Measurements from ENCODE around the gene MCCC2.
"Not testable (repeated sequence)": the region's sequence is repeated elsewhere in the genome, so short reads cannot be mapped to it uniquely, and the experiment has no call there.

Gene MCCC2

GRCh38 chr5:71663191-71663969 is 76.2 kb downstream of the MCCC2 start:
- no peak for DNase-seq (ENCODE audit: low read depth)
- no peak overlapping the region for H3K4me3 ChIP-seq (ENCODE audit: control insufficient read depth, low read depth, low read length)
- no peak for TF ChIP-seq CTCF (IDR thresholded peaks at IDR 0.05; ENCODE audit: control insufficient read depth, insufficient read depth, low read depth, low read length, missing control alignments)

GRCh38 chr5:71664615-71665014 is 77.5 kb downstream of the MCCC2 start:
- DNase-seq (ENCODE audit: low read depth); H3K4me3 ChIP-seq (ENCODE audit: control insufficient read depth, low read depth, low read length): not testable (repeated sequence)

- DNase-seq (ENCODE audit: low read depth), result no peak
- TF ChIP-seq CTCF (IDR thresholded peaks at IDR 0.05; ENCODE audit: control insufficient read depth, insufficient read depth, low read depth, low read length, missing control alignments), result no peak
- H3K4me3 ChIP-seq (ENCODE audit: control insufficient read depth, low read depth, low read length), result no peak overlapping the region
These were observed 79.2 kb downstream of the MCCC2 start for GRCh38 chr5:71666321-71666720.

GRCh38 chr5:71677977-71678376 is 90.8 kb downstream of the MCCC2 start:
- no peak for DNase-seq (ENCODE audit: low read depth)
- H3K4me3 ChIP-seq (ENCODE audit: control insufficient read depth, low read depth, low read length), result no peak overlapping the region
- TF ChIP-seq CTCF (IDR thresholded peaks at IDR 0.05; ENCODE audit: control insufficient read depth, insufficient read depth, low read depth, low read length, missing control alignments), result no peak

- no peak for DNase-seq (ENCODE audit: low read depth)
- no peak overlapping the region for H3K4me3 ChIP-seq (ENCODE audit: control insufficient read depth, low read depth, low read length)
- no peak for TF ChIP-seq CTCF (IDR thresholded peaks at IDR 0.05; ENCODE audit: control insufficient read depth, insufficient read depth, low read depth, low read length, missing control alignments)
These were observed 92.6 kb downstream of the MCCC2 start for GRCh38 chr5:71679714-71680113.

GRCh38 chr5:71680510-71680909 is 93.4 kb downstream of the MCCC2 start:
- no peak for TF ChIP-seq CTCF (IDR thresholded peaks at IDR 0.05; ENCODE audit: control insufficient read depth, insufficient read depth, low read depth, low read length, missing control alignments)
- H3K4me3 ChIP-seq (ENCODE audit: control insufficient read depth, low read depth, low read length), result no peak overlapping the region
- no peak for DNase-seq (ENCODE audit: low read depth)

GRCh38 chr5:71681296-71681695 is 94.2 kb downstream of the MCCC2 start:
- no peak for TF ChIP-seq CTCF (IDR thresholded peaks at IDR 0.05; ENCODE audit: control insufficient read depth, insufficient read depth, low read depth, low read length, missing control alignments)

More at GRCh38 chr5:71681296-71681695, 94.2 kb downstream of the MCCC2 start:
- no peak overlapping the region for H3K4me3 ChIP-seq (ENCODE audit: control insufficient read depth, low read depth, low read length)
- no peak for DNase-seq (ENCODE audit: low read depth)
